Activated CD8-positive, alpha-beta T cell treated with anti-CD3 and anti-CD28 coated beads for 36 hours (primary cell): ENCODE measurements around the gene LDAF1. TPM values are rescaled to one million over a fixed set of nuclear protein-coding genes. Genes with fewer than 3 reads are reported as not detected.

Experiments used
- ATAC-seq: fragments of 200-7000 bp; cut with Tn5 transposase; one replicate; pipeline ENCODE4 v1.10.0; 2021; ENCODE audit warnings: mild to moderate bottlenecking, moderate library complexity
- CTCF ChIA-PET: fragments of 350-600 bp; sonication (Branson Sonifier 250); formaldehyde crosslinking; loops from one replicate; lab custom pipeline; 2021; ENCODE audit warnings: antibody characterized with exemption; lab: Charles Lee
- POLR2A ChIA-PET: fragments of 350-600 bp; sonication (Branson Sonifier 250); formaldehyde crosslinking; loops from one replicate; lab custom pipeline; 2021; ENCODE audit warnings: antibody characterized with exemption; lab: Charles Lee
- DNase-seq: peaks from one replicate; pipeline ENCODE4 v3.0.0-alpha.2; 2020
- H3K27ac Mint-ChIP-seq: one replicate; pipeline ENCODE4 v1.8.0; 2021; ENCODE audit warnings: mild to moderate bottlenecking, mixed read lengths
- H3K27me3 Mint-ChIP-seq: one replicate; pipeline ENCODE4 v1.8.0; 2021; ENCODE audit warnings: mixed read lengths
- H3K36me3 Mint-ChIP-seq: one replicate; pipeline ENCODE4 v1.8.0; 2021; ENCODE audit warnings: low read depth, mixed read lengths
- H3K4me1 Mint-ChIP-seq: one replicate; pipeline ENCODE4 v1.8.0; 2021; ENCODE audit warnings: low read depth, mixed read lengths
- H3K4me3 Mint-ChIP-seq: one replicate; pipeline ENCODE4 v1.8.0; 2021; ENCODE audit warnings: mild to moderate bottlenecking, moderate library complexity, mixed read lengths
- H3K9me3 Mint-ChIP-seq: one replicate; pipeline ENCODE4 v1.8.0; 2021; ENCODE audit warnings: mixed read lengths
- intact Hi-C: fragments of 100-400 bp; cut with micrococcal nuclease; formaldehyde crosslinking; loops from one replicate; pipeline ENCODE4 v1.10.0; 2022
- total RNA-seq, 2 experiments: library from RNA; stranded (reverse); gene quantifications; one replicate each; pipeline ENCODE4 v1.2.3, GENCODE V29; 2021
- TF ChIP-seq, protein P1 (sequence below): fragments of 200-600 bp; IDR thresholded peaks from one replicate; pipeline ENCODE4 v1.8.0; 2022; ENCODE audit warnings: antibody characterized with exemption, mild to moderate bottlenecking

The LDAF1 gene
- total RNA-seq, 2 experiments from 2014 or later: 10.3 to 12.6 TPM

DNA sequence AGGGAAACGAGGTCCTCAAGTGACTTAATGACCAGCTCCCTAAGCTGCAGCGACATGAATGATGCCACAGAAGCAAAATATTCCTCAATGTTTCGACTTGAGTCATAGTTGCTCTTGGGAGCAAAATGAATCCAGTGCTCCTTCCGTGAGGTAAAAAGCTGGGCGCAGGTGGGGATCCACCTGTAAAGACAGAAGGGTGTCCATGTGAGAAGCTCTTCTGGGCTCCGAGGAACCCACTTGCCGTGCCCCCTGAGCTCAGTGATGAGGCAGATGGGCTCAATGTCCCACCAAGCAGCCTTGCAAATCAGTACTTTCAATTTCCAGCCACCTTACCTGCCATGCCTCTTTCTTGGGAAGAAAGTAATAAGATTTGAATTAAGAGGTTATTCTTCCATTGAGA is 33.3 kb upstream of the LDAF1 start:
- H3K9me3 Mint-ChIP-seq: no peaks in the 10 kb centered on the region
- H3K27me3 Mint-ChIP-seq: no peaks in the 10 kb centered on the region
- intact Hi-C loops: no loop called here
- no peaks in the 10 kb centered on the region for H3K4me1 Mint-ChIP-seq
- TF ChIP-seq, protein P1, sequence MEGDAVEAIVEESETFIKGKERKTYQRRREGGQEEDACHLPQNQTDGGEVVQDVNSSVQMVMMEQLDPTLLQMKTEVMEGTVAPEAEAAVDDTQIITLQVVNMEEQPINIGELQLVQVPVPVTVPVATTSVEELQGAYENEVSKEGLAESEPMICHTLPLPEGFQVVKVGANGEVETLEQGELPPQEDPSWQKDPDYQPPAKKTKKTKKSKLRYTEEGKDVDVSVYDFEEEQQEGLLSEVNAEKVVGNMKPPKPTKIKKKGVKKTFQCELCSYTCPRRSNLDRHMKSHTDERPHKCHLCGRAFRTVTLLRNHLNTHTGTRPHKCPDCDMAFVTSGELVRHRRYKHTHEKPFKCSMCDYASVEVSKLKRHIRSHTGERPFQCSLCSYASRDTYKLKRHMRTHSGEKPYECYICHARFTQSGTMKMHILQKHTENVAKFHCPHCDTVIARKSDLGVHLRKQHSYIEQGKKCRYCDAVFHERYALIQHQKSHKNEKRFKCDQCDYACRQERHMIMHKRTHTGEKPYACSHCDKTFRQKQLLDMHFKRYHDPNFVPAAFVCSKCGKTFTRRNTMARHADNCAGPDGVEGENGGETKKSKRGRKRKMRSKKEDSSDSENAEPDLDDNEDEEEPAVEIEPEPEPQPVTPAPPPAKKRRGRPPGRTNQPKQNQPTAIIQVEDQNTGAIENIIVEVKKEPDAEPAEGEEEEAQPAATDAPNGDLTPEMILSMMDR: no peak
- ChIA-PET POLR2A (no interaction called here), CTCF (no interaction called here)
- H3K36me3 Mint-ChIP-seq: no peaks in the 10 kb centered on the region
- DNase-seq: no peak
- ATAC-seq: no peak
- H3K4me3 Mint-ChIP-seq: no peak overlapping the region
- no peak overlapping the region for H3K27ac Mint-ChIP-seq

DNA sequence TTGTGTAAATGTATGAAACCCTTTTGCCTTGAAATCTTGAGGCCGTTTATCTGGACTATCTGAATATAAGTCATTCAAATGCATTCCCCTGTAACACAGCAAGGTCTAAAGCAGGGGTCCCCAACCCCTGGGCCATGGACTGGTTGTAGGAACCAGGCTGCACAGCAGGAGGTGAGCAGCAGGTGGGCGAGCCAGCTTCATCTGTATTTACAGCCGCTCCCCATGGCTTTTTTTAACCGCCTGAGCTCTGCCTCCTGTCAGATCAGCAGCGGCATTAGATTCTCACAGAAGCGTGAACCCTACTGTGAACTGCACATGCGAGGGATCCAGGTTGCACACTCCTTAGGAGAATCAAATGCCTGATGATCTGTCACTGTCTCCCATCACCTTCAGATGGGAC is 32.0 kb upstream of the LDAF1 start:
- CTCF ChIA-PET: no interaction called here
- no peak overlapping the region for H3K4me3 Mint-ChIP-seq
- POLR2A ChIA-PET: interaction anchor here (1.1 kb wide), 1 partner anchor 27 kb away, joined by 3 read pairs; no protein-coding TSS in a partner anchor
- TF ChIP-seq, protein P1: no peak
- DNase-seq: no peak
- no peak overlapping the region for H3K27ac Mint-ChIP-seq
- intact Hi-C loops: no loop called here
- H3K27me3 Mint-ChIP-seq: no peaks in the 10 kb centered on the region
- no peaks in the 10 kb centered on the region for H3K4me1 Mint-ChIP-seq
- no peaks in the 10 kb centered on the region for H3K9me3 Mint-ChIP-seq
- no peak for ATAC-seq
- H3K36me3 Mint-ChIP-seq: no peaks in the 10 kb centered on the region

DNA sequence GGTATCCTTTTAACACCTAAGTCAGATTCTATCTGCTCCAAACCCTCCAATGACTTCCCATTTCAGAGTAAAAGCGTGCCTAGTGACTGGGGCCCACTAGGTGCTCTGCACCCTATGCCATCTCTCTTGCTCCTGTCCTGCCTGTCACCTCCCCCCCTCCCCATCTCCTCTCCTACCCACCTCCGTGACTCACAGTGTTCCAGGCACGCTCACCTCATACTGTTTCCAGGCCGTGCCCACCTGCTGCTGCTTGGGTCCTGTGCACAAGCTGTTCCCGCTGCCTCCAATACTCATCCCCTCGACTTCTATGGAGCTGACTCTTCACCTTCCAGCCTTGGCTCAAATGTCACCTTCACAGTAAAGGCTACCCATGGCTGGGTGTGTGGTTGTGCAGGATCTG is 29.5 kb upstream of the LDAF1 start:
- Mint-ChIP-seq H3K27me3 (no peaks in the 10 kb centered on the region), H3K36me3 (no peaks in the 10 kb centered on the region), H3K27ac (no peak overlapping the region), H3K4me3 (no peak overlapping the region), H3K4me1 (no peaks in the 10 kb centered on the region), H3K9me3 (no peaks in the 10 kb centered on the region)
- POLR2A ChIA-PET: no interaction called here
- CTCF ChIA-PET: no interaction called here
- ATAC-seq (no peak), DNase-seq (no peak)
- intact Hi-C loops: no loop called here
- TF ChIP-seq, protein P1: no peak

DNA sequence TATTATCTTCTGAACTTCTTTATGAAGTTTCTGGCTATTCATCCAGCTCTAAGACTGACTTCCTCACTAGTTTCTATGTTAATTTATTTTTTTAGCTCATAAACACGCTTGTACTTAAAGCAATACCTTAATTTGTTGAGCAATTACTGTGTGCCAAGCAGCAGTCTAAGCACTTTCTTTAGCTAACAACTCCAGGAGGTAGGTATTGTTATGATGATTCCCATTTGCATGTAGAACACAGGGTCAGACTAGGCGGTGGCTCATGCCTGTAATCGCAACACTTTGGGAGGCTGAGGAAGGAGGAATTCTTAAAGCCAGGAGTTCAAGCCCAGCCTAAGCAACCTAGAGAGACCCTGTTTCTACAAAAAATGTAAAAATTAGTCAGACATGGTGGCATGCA is 27.7 kb upstream of the LDAF1 start:
- Mint-ChIP-seq H3K27me3 (no peaks in the 10 kb centered on the region), H3K4me3 (no peak overlapping the region), H3K27ac (no peak overlapping the region), H3K9me3 (no peaks in the 10 kb centered on the region), H3K4me1 (no peaks in the 10 kb centered on the region), H3K36me3 (no peaks in the 10 kb centered on the region)
- ChIA-PET CTCF (no interaction called here), POLR2A (no interaction called here)
- intact Hi-C loops: no loop called here
- ATAC-seq (no peak), DNase-seq (no peak)
- TF ChIP-seq, protein P1: no peak

DNA sequence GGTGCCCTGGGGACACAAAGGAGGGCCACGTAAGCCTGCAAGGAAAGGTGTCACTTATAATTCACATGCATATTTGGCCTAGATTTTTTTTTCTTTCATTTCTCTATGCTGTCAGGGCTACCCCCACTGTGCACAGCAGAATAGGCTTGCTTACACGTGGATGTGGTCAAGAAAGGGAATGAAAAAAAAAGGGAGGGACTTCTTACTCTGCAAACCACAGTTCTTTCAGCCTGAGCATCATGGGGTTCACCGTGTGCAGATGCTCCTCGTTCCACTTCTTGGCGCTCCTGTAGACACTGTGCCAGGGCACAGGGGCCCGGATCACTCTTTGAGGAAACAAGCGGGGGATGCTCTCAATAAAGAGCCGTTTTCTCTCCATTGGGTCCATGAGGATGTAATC is 24.4 kb upstream of the LDAF1 start:
- intact Hi-C loops: no loop called here
- CTCF ChIA-PET: no interaction called here
- DNase-seq (no peak), ATAC-seq (no peak)
- Mint-ChIP-seq H3K27me3 (peaks cover 5% of the 10 kb centered on the region), H3K27ac (no peak overlapping the region), H3K36me3 (no peaks in the 10 kb centered on the region), H3K4me1 (no peaks in the 10 kb centered on the region), H3K9me3 (no peaks in the 10 kb centered on the region), H3K4me3 (no peak overlapping the region)
- TF ChIP-seq, protein P1: no peak
- POLR2A ChIA-PET: no interaction called here
